Loucy (cell line): ENCODE data around the gene LRRC15.

Experiments
- EZH2phosphoT487 ChIP-seq: fragments of 200-600 bp; IDR thresholded peaks from 2 replicates; pipeline ENCODE4 v1.6.1; 2018; ENCODE audit warnings: antibody characterized with exemption, mild to moderate bottlenecking, moderate library complexity, borderline replicate concordance
- TF ChIP-seq, protein P1 (sequence below): fragments of 200-600 bp; sonication (generic); conservative IDR thresholded peaks from 2 replicates; pipeline ENCODE4 v1.5.1; 2014; ENCODE audit warnings: mild to moderate bottlenecking, antibody characterized with exemption, low read length

DNA sequence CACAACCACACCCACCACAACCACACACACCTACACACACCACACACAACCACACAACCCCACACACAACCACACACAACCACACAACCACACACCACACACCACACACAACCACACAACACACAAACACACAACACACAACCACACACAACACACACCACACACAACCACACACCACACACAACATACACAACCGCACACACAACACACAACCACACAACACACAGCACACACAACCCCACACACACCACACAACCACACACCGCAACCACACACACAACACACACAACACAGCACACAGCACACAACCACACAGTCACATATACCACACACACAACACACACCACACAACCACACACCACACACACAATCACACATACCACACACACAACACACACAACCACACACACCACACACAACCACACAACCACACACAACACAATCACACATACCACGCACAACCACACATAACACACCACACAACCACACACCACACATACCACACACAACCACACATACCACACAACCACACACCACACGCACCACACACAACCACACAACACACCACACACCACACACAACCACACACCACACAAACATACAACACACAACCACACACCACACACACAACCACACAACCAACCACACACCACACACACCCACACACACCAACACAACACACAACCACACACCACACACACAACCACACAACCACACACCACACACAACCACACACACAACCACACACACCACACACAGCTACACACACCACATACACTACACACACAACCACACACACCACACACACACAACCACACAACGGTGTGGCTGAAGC, 42.1 kb downstream of the LRRC15 start:
- TF ChIP-seq, protein P1, sequence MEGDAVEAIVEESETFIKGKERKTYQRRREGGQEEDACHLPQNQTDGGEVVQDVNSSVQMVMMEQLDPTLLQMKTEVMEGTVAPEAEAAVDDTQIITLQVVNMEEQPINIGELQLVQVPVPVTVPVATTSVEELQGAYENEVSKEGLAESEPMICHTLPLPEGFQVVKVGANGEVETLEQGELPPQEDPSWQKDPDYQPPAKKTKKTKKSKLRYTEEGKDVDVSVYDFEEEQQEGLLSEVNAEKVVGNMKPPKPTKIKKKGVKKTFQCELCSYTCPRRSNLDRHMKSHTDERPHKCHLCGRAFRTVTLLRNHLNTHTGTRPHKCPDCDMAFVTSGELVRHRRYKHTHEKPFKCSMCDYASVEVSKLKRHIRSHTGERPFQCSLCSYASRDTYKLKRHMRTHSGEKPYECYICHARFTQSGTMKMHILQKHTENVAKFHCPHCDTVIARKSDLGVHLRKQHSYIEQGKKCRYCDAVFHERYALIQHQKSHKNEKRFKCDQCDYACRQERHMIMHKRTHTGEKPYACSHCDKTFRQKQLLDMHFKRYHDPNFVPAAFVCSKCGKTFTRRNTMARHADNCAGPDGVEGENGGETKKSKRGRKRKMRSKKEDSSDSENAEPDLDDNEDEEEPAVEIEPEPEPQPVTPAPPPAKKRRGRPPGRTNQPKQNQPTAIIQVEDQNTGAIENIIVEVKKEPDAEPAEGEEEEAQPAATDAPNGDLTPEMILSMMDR, result no peak
- no peak for TF ChIP-seq EZH2phosphoT487
